ENCODE measurements around the gene LRRC4C.

DNA sequence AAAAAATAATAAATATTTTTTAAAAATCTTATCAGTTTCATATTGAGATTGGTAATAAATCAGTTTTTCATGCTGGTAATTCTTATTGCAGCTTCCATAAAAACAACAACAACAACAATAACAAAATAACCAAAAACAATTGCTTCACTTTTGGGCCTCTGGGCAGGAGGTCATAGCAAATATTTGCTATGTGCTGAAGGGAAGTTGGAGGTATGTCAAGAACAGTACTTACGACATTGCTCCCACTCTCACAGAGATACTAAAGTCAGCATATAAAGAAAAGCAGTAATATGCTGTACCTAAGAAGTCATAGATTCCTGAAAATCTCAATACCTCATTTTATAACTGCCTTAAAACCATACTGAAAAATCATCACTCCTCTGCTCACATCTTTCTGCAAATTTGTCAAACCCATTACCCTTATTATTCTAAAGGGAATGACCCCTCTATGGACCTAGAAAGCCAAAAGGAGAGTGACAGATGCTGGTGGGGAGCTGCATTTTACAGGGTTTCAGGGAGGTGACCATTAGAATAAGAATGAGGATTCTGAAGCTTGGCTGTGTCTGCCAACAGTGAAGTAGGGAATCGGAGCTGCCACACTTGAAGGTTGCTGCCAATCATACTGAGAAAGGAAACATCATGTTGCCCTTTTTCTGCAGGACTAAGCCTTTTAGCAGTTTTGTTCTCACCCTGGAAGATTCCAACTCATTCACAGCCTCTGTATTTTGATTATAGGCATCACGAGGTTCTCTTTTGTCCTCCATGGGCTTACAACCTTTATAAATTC is 742.9 kb downstream of the LRRC4C start:
- TF ChIP-seq, protein P1, sequence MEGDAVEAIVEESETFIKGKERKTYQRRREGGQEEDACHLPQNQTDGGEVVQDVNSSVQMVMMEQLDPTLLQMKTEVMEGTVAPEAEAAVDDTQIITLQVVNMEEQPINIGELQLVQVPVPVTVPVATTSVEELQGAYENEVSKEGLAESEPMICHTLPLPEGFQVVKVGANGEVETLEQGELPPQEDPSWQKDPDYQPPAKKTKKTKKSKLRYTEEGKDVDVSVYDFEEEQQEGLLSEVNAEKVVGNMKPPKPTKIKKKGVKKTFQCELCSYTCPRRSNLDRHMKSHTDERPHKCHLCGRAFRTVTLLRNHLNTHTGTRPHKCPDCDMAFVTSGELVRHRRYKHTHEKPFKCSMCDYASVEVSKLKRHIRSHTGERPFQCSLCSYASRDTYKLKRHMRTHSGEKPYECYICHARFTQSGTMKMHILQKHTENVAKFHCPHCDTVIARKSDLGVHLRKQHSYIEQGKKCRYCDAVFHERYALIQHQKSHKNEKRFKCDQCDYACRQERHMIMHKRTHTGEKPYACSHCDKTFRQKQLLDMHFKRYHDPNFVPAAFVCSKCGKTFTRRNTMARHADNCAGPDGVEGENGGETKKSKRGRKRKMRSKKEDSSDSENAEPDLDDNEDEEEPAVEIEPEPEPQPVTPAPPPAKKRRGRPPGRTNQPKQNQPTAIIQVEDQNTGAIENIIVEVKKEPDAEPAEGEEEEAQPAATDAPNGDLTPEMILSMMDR (IDR thresholded peaks at IDR 0.05; ENCODE audit: extremely low read depth in 1 of 2, insufficient read depth in 1 of 2, low read depth in 1 of 2, low read length in 2 of 2), result no peak
- no peak for TF ChIP-seq EZH2 (IDR thresholded peaks at IDR 0.05; ENCODE audit: borderline replicate concordance, low read depth, low read length, severe bottlenecking)
- no peak for TF ChIP-seq POLR2AphosphoS5 (IDR thresholded peaks at IDR 0.05; ENCODE audit: insufficient read depth, low read depth, low read length)
- no peak for TF ChIP-seq POLR2A (IDR thresholded peaks at IDR 0.05; ENCODE audit: low read depth, low read length)

All from endothelial cell of umbilical vein (primary cell).